Activated CD8-positive, alpha-beta memory T cell treated with anti-CD3 and anti-CD28 coated beads for 36 hours (primary cell): ENCODE results near the gene PAQR5. TPM values are rescaled to one million over a fixed set of nuclear protein-coding genes. Genes with fewer than 3 reads are reported as not detected.

ENCODE experiments used
- CTCF ChIA-PET: fragments of 350-600 bp; sonication (Branson Sonifier 250); formaldehyde crosslinking; loops from one replicate; lab custom pipeline; 2021; ENCODE audit warnings: antibody characterized with exemption; lab: Charles Lee
- POLR2A ChIA-PET: fragments of 350-600 bp; sonication (Branson Sonifier 250); formaldehyde crosslinking; loops from one replicate; lab custom pipeline; 2021; ENCODE audit warnings: antibody characterized with exemption; lab: Charles Lee
- total RNA-seq, 2 experiments: library from RNA; stranded (reverse); gene quantifications; one replicate each; pipeline ENCODE4 v1.2.3, GENCODE V29; 2021

Gene PAQR5, protein sequence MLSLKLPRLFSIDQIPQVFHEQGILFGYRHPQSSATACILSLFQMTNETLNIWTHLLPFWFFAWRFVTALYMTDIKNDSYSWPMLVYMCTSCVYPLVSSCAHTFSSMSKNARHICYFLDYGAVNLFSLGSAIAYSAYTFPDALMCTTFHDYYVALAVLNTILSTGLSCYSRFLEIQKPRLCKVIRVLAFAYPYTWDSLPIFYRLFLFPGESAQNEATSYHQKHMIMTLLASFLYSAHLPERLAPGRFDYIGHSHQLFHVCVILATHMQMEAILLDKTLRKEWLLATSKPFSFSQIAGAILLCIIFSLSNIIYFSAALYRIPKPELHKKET
- under 1 TPM in 1 of 2 experiments, not detected in 1; 0.13 TPM for total RNA-seq

DNA sequence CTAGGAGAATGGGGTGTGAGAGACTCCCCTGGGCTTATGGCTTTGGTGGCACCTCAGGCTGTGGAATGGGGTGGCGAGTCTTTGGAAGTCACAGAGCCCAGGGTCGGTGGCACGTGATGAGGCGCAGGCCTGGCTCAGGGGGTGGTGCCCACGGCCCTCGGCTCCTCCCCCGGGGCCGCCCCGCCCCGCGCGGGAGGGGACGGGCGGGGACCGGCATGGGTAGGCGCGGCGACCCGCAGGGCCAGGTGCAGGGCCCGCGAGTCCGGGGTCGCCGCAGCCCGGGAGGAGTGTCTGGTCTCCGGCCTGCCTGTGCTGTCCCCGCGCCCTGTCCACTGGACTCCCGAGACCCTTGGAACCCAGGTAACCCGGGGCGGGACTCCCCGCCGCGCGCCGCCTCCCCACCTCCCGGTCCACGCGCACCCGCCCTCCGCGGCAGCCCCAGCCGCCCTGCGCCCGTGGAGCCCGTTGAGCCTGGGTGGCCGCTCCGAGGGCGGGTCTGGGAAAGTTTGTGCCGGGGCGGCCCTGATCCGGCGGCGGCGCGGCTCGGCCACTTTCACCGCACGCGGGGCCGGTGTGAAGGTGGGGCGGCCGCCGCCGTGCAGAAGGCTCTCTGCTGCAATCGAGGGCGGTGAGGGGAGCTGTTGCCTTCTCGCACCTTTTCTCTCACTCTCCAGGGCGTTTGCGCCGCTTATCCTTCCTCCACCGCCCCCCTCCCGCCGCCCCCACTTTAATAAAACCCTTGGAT lies at the start of gene PAQR5:
PAQR5 (plus strand) TSS at position 216 of the 745 bp plus-strand sequence. CDS start 61,169 bp downstream, outside the sequence.
- ChIA-PET POLR2A (no interaction called here), CTCF (no interaction called here)

DNA sequence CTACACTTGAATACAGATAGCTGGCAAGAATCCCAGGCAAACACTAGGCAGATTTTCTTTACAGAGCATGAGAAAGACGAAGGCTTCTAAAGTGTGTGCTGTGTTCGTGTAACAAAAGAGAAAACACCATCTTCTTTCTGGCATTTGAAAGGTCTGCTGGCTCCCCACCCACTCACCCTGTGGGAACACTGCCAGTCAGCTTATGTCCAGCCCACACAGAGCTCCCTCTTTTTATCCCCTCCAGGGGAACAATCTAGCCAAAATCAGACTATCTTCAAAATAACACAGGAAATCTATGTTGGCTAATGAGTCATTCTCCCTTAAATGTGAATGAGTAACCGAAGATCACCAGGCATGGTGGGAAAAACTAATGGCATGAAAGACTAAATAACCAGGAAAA lies 45.6 kb upstream of the PAQR5 start:
- POLR2A ChIA-PET = no interaction called here

DNA sequence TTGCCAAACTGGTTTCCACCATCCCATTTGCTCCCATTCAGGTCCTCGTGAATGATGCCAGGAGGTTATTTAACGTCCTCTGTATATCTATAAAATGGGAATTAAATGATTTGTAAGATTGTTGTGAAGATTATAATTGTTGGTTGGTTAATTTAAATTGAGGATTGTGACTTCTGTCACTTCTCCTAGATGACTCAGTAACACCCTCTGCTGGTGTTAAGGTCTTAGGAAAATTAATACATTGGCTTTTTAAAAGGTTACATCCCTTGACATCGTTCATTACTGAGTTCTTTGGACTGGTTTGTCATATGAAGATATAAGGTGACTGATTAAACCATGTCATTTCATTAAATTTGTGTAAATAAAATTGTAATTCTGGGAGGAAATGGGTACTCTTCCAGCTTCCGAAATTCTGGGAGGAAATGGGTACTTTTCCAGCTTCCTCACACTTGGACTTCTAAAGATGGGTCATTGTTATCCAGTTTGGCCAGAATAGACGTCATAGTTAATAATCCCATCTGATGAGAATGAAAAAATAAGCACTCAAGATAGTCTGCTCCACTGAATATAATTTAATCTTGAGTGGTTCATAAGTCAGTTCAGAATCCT lies 33.3 kb upstream of the PAQR5 start:
- ChIA-PET POLR2A (no interaction called here), CTCF (no interaction called here)

More for the DNA sequence above, 45.6 kb upstream of the PAQR5 start:
- CTCF ChIA-PET = no interaction called here

DNA sequence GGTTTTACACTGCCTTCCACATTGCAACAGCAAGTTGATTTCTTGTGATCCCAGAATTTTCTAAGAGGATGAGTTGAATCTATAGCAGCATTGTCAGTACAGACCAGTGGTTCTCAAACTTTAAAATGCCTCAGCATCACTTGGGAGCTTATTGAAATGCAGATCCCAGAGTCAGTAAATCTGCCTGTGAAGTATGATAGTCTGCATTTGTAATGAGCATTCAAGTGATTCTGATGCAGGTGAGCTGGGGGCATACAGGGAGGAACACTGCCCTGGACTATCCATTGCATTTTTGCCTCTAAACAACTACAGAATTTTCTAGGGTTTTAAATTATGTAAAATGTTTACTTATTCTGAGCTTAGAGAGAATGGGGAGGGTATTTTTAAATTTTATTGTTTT lies 27.5 kb upstream of the PAQR5 start:
- ChIA-PET CTCF (no interaction called here), POLR2A (no interaction called here)

DNA sequence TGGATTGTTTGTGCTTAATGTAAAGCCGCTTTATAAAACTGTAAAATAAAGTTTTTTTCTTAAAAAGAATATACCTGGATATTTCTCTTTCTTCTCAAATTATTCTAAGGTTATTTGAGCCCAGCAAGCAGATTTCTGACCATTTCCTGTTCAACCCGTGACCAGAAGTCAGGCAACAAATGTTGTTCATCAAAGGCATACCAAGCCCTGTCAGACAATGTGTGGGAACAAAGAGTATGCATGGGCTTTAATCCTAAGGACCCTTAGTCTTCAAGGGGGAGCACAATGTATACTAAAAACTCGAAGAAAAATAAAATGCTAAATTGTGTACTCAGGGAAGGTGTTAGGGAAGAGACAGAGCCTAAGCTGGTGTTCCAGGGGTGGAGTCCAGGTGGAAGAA lies 26.6 kb upstream of the PAQR5 start:
- CTCF ChIA-PET = interaction anchor here (0.6 kb wide), 1 partner anchor 204 kb away, joined by 4 read pairs; no protein-coding TSS in a partner anchor
- POLR2A ChIA-PET = interaction anchor here (0.6 kb wide), 1 partner anchor 37 kb away, joined by 3 read pairs; no protein-coding TSS in a partner anchor

DNA sequence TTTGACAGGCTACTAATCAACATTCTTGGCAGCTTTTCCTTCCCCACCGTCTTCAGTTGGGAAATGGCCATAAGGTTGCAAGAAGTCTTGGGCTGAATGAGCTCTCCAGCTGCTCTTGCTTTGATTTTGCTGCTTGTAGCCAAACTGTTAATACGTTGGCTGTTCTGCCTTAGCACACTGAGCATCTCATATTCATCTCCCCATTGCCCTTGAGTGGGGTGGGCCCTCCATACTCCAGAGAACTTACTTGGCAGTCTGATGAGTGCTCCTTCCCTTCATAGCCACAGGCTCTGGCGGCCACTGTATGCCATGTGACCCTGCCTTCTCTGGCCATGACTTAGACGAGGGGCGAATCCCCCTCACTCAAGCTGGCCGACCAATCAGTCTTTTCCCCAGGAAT lies 25.8 kb upstream of the PAQR5 start:
- ChIA-PET CTCF (no interaction called here), POLR2A (no interaction called here)

DNA sequence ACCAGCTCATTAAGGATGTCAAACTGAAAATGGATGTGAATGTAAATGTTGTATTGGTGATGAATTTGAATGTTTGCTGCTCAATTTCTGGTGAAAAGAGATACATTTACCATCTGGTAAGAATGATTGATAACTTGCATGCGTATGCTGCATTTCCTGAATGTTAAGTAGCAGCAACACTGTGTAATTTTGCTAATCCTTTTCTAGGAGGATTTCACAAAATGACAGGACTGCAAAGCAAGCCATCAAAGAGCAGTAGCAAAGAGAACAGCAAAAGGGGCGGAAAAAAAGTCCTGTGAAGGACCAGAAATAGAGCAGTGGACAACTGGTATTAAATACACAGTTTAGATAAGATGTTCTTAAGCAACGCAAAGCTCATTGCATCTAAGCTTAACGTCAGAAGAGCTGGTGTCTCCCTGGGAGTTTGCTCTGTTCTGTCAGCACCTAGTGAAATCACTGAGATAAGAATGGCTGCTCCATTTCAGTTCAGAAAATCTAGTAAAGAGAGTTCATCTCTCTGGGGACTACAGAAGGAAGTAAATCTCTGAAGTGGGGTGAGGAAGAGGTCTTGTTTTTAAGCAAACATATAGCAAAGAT lies 23.5 kb upstream of the PAQR5 start:
- CTCF ChIA-PET = no interaction called here
- POLR2A ChIA-PET = no interaction called here

DNA sequence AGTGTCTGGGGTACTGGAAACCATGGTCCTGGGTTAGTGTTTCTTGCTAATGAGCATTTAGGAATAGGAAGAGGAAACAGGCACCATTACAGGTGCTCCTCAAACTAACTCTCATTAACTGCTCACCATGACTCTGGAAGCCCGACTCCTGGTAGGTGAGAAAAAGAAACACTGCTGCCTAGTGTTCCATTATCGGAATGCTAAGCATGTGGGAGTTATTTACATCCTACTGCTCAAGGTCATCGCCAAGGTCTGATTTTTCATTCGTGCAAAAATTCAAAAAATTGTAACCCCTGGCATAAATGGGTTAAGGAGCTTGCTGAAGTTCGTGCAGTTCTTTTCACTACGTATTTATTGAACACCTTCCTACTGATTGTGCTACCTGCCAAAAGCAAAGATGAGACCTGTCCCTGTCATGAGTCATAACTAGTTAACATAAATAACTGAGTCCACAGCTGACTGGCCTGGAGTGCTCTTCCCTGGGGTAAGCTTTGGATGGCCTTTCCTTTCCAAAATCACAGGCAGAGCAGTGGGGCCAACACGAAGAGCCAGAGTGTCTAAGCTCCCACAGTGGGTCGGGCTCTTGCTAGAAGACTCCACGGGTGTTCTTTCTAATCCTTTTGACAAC lies 22.7 kb upstream of the PAQR5 start:
- ChIA-PET CTCF (no interaction called here), POLR2A (no interaction called here)

DNA sequence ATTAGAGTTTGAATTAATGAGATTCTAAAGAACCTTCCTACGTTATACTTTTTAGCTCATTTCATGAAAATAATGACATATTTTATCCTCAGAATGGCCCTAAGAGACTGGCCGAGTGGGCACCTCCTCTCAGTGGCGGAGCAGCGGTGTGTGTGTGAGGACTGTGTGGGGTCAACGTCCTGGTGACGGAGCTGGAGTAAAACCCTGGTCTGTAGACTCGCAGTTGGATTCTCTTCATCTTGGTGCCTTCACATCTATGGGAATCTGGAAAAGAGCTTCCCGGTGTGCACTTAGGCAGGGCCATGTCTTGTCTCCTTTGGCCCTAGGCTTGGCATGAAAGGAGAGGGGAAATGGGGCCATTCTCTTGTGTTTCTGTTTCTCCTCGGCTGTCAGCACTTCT lies 21.4 kb upstream of the PAQR5 start:
- POLR2A ChIA-PET = no interaction called here
- CTCF ChIA-PET = no interaction called here

DNA sequence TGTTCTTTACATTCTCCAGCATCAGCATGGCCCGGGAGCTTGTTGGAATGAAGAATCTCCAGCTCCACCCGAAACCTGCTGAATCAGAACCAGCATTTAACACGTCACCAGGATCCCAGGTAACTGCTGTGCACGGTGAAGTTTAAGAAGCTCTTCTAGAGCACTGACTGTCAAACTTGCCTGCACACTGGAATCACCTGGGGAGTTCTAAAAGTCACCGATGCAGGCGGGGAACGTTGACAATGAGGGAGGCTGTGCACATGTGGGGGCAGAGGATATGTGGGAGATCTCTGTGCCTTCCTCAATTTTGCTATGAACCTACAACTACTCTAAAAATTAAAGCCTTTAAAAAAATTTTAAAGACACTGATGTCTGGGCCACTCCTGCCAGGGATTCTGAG lies 19.1 kb upstream of the PAQR5 start:
- ChIA-PET CTCF (no interaction called here), POLR2A (no interaction called here)

DNA sequence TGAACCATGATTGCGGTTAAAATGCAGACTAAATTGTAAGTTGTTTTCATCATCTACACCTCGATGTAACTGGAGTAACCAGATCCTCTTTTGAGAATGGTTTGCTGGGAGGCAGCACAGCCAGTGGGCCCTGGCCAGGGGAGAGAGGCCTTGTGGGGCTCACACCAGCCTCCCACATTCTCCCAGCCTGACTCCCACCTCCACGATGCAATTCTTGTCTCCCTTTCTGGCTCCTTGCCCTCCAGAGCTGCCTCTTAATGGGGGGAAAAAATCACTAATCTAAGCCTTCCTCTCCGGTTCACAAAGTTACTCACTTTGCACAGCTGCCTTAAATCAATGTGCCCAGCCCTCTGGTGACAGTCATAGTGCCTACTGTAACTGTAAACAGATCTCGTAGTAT lies 17.9 kb upstream of the PAQR5 start:
- CTCF ChIA-PET = no interaction called here
- POLR2A ChIA-PET = no interaction called here

DNA sequence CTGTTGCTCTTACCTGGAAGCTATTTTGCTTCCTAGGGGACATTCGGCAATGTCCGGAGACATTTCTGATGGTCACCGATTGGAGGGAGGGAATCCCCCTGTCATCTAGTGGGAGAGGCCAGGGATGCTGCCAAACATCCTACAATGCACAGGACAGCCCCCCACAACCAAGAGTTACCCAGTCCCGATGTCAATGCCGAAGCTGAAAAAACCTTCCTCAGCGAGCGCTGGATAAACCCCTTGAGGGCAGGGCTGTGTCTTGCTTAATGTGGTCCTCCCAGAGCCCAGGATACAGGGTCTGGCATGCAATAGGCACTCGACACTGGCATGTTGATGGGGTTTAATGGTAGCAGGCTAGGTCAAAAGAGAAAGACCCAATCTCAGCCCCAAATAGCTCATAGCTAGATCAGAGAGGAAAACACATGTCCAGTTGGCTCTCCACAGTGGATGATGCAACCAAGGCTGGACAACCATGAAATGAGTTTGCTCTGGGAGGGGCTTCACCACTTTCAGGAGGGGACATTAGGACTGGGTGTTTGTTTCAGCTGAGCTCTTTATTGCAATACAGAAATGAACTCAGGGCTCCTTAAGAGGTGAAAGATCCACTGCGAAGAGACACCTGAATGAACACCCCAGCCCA lies 16.5 kb upstream of the PAQR5 start:
- POLR2A ChIA-PET = no interaction called here
- CTCF ChIA-PET = no interaction called here

DNA sequence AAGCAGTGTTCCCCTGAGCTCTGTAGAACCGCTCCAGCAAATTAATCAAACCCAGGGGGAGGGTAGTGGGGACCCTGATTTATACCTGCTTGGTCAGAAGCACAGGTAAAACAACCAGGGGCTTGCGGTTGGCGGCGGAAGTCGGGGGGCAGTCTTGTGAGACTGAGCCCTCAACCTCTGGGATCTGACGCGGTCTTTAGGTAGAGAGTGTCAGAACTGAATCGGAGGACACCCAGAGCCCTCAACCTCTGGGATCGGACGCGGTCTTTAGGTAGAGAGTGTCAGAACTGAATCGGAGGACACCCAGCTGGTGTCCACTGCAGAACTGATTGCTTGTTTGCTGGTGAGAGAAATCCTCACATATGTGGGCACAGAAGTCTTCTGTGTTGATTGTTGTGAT lies 12.9 kb upstream of the PAQR5 start:
- POLR2A ChIA-PET = no interaction called here
- CTCF ChIA-PET = no interaction called here

DNA sequence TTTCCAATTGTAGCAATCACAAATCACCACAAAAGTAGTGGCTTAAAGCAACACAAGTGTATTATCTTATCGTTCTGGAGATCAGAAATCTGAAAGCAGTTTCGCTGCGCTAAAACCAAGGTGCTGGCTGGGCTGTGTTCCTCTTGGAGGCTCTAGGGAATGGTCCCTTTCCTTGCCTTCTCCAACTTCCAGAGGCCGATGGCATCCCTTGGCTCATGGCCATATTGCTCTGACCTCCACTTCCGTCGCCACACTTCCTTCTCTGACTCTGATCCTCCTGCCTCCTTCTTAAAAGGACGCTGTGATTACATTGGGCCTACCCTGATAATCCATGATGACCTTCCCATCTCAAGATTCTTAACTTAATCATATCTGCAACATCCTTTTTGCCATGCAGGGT lies 10.7 kb upstream of the PAQR5 start:
- ChIA-PET CTCF (no interaction called here), POLR2A (no interaction called here)

DNA sequence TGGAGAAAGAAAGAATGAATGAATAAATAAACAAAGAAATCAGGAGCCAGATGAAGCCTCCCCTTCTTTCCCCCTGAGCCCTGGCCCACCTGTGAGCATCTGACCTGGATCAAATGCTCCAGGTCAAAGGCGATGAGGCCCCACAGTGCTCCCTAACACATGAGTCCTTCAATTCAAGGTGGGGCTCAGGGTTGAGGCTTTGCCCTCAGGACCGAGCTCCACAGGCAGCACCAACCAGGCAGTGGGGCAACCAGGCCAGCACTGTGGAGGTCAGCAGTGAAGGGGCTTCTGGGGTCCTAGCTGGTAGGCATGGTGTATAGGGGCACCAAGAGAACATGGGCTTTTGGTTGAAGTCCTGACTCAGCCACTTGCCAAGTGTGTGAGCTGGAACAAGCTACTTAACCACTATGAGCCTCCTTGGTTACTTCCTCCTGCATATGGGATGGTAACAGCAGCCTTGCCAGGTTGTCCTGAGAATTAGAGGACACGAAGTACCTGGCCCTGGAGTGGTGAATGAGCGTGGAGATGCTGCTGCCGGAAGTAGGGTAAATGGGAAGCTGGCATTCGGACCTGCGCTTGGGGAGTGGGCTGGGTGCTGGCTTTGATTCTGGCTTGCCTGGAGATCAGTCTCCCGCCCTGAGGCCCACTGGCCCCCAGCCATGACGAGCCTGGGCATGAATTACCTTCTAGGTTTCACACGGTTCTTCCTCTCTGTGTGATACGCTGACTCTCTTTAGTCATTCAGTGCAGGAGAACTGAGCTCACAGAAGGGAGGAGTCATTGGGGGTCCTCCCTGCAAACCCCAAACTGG lies 10.0 kb upstream of the PAQR5 start:
- ChIA-PET CTCF (no interaction called here), POLR2A (no interaction called here)

DNA sequence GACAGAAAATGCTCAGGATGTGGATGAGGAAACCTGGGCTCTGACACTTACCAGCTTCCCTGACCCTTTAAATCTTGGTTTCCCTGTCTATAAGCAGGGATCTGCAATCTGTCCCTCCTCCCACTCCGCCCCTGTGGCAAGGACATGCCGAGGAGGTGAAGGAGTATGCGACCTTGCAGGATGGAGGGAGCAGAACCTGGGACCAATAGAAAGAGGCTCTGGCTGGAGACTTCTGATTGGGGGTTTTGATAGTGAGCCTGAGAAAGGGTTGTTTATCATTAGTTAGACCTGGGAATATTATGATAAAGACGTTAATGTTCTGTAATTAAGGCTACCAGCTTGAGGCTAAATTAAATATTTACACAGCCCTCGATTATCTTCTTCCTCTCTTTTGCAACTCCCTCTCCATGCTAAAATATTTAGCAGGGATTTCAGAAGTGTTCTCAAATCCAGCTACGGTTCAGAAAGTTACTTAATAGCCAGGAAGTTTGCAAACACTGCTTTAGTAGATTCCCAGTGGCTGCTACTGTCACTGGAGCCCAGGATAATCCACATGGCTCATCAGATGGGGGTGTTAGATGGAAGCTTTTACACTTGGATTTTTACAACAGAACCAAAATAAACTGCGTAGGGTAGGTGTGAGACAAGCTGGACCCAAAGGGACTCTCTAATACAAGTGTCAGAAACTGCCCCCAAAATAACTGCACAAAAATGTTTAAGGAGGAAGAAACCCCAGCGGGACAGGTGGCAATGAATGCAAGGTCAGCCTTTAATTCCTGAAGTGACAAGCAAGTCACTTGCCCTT lies 9.2 kb upstream of the PAQR5 start:
- ChIA-PET POLR2A (no interaction called here), CTCF (no interaction called here)

DNA sequence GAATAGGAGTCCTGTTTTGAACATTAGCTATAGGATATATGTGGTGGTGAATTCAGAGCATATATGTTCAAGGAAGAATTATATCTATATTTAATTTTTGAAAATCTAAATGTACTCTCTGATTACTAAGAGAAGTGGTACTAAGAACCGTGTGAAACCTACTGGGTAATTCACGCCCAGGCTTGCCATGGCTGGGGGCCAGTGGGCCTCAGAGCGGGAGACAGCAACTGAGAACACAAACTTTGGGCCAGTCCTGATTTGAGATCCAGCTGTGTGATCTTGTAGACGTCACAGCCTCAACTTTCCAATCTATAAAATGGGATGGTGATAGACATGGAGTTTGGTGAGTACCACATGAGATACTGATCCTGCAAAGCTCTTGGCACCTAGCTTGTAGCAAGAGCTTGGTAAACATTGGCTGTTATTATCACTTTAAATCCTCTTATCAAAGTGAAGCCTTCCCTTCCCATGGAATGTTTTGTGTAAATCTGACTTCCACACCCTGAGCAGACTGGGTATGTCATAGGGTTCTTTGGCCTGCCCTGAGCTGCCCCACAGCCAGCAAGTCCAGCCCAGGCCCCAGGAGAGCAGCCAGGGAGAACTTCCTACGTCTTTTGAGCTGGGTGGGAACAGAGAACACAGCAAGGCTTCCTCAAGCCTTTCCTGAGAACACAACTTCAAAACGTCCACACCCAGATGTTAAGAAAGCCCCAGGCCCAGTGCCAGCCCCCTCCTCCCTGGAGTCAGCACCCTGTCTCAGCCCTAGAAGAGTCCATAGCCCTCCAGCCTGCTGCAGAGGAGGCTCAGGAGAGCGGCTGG lies 8.2 kb upstream of the PAQR5 start:
- CTCF ChIA-PET = no interaction called here
- POLR2A ChIA-PET = no interaction called here
